Measurements from ENCODE around the gene PPME1.

Gene PPME1

DNA sequence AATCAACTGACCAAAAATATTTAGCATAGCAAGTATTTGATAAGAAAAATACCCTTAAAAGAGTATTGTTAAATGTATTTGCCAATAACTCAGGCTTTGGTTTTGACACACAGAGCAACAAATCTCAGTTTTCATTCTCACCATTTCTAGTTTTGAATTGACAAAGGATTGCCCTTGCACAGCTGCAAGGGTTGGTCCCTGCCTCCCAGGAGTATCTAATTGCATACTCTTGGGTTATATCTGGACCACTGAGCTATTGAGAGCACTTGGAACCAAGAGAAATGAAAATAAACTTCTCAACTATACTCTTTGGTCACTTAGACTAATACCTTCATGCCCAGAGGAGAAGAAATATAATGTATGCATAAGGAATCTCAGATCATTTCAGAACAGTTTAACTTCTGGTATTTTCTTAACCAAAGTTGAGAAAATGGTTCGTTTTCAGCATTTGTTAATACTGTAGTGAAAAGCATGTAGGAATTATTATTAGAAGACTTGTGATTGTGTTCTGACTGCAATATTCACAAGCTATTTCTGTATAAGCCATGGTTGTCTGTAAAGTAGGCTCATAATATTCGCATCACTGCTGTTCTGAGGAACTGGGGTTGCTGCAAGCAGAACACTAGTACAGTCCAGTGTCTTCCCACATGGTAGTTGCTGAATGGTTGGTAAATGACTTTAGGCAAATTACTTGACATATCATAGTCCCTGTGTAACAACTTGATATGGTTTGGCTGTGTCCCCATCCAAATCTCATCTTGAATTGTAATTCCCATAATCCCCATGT lies 8.2 kb upstream of the PPME1 start:
- DNase-seq, result no peak

DNA sequence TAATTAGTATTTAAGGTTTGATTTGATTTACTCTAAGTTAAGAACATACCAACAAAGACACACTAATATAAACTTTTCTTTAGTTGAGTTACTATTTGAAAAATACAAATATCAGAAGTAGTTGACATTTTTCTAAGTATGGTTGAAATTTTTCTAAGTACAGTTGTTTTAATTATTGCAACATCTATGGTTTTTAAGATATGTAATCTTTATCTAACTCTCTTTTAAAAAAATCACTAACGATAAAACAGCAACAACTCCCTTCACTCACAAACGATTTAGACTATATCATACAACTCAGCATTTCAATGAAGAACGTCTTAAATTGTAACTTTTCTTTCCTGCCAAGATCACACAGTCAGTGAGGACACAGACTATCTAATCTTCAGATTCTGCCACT lies 2.3 kb upstream of the PPME1 start:
- DNase-seq, result no peak

DNA sequence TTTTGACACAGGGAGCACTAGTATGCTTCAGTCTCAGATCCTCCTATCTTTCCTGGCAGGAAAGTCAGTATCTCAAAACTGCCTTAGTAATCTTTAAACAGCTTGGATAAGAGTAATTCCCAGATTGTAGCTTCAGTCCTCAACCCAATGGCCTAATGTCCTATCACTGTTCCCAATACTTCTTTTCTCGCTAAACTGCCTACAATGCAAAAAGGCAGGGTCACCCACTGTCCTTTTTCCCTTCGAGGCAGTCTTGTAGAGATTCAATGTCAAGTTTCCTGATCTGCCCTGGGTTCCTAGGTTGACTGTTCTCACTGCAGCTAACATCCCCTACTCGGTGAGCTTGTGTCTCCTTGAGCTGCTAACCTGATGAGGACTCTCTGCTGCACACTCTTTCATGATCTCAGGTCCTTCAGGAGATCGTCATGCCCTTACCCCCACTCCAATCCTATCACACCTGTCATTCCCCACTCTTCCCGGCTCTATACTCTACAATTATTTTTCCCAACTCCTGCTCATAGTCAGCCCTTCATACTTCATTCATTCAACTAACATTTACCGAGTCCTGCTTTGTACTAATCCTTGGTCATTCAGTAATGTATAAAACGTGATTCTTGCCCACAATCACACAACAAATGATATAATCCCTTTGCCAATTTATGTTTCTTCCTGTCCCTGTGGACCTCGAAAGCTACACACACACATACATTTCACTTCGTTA lies 1.2 kb upstream of the PPME1 start:
- no peak for DNase-seq

GRCh38 chr11:74171630-74171968 lies 510 bp downstream of the PPME1 start:
- DNase-seq, result no peak

- DNase-seq, result no peak
Measured at GRCh38 chr11:74171997-74172396, 908 bp downstream of the PPME1 start.

DNA sequence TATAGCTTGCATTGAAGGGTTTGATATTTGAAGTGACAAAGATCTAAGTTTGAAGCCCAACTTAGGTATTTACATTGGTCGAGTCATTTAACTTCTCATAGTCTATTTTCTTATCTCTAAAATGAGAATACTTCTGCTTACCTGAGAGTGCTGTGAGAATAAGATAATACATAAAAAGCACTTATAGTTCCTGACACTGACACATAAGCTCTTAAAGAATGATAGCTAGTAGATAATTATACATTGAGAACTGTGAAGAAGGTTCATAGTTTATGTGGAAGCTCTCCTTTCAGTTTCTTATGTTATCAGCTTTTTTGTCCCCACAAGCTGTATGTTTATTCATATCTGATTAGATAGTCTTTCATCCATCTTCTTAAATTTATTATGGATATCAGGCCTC lies 4.8 kb downstream of the PPME1 start:
- no peak for DNase-seq

- no peak for DNase-seq
Measured at GRCh38 chr11:74179234-74180052, 8.4 kb downstream of the PPME1 start.

DNA sequence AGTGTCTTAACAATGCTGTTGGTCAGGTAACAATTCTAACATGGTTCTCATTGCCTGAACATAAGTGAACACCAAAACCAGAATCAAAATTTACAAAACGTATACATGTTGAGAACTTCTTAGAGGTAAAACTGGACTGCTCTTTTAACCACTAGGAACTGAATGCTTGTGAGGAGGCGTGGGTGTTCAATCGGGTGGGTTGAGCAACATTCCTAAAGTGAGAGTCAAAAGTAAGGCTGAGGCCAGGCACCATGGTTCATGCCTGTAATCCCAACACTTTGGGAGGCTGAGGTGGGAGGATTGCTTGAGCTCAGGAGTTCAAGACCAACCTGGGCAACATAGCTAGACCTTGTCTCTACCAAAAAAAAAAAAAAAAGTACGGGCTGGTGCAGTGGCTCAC lies 11.5 kb downstream of the PPME1 start:
- no peak for DNase-seq

DNA sequence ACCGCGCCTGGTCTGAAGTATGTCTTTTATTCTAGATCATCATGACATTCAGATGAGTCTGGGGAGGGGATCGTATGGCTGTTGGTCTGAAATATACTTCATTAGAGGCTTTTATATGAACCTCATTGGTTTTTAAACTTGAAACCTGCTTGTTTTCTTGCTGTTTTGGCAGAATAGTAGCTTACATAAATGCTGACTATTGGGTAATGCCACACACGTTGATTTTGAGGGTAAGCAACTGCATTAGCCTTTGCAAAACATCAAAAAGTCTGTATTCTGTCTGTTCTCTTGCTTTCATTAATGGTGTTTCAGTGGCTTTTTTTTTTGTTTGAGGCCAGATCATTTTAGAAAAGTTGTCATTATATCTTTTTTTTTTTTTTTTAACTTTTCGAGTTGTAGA lies 14.2 kb downstream of the PPME1 start:
- DNase-seq, result no peak

- DNase-seq, result no peak
Measured at GRCh38 chr11:74185695-74186094, 14.6 kb downstream of the PPME1 start.

DNA sequence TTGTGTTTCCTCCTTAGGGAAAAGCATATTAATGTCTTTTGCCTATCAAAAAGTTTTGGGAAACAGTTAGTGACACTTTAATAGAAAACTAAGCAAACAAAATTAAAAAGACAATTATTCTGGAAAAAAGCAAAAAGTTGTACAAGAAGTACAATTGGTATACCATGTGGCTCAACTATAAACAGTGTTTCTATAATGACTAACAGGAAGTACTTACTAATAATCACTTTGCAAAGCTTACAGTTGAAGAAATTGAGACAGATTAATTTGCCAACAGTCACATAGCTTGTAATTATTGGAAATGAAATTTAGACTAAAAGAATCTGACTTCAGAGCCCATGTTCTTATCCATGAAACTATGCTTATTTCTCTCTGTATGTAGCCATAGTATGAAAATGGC lies 24.7 kb downstream of the PPME1 start:
- no peak for DNase-seq

- DNase-seq, result no peak
Measured at GRCh38 chr11:74196781-74197486, 25.8 kb downstream of the PPME1 start.

DNA sequence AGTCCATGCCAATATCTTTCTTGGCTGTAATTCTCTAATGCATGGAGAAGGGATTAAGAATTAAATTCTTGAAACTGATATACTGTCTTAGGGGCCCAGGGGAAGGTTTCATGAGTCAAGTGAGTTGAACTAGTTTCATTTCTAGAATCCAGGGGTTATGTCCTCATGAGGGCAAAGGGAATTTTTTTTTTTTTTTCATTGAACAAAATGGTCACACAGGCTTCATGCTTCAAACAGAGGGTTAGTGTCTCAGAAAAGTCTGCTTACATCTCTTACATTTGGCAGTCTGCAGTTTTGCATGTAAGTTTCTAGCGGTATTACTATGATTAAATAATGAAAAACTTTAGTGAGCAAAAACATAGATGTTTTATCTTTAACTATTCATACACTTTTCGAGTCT lies 32.9 kb downstream of the PPME1 start:
- no peak for DNase-seq

- no peak for DNase-seq
Measured at GRCh38 chr11:74204701-74205100, 33.6 kb downstream of the PPME1 start.

GRCh38 chr11:74205181-74205580 lies 34.1 kb downstream of the PPME1 start:
- no peak for DNase-seq

- no peak for DNase-seq
Measured at GRCh38 chr11:74206746-74207145, 35.7 kb downstream of the PPME1 start.

GRCh38 chr11:74208507-74208906 lies 37.4 kb downstream of the PPME1 start:
- DNase-seq, result no peak

GRCh38 chr11:74212533-74212932 lies 41.4 kb downstream of the PPME1 start:
- no peak for DNase-seq

- DNase-seq, result no peak
Measured at GRCh38 chr11:74220376-74220775, 49.3 kb downstream of the PPME1 start.

- no peak for DNase-seq
Measured at GRCh38 chr11:74221816-74222215, 50.7 kb downstream of the PPME1 start.

GRCh38 chr11:74225565-74225964 lies 54.5 kb downstream of the PPME1 start:
- no peak for DNase-seq

GRCh38 chr11:74226907-74227306 lies 55.8 kb downstream of the PPME1 start:
- no peak for DNase-seq

DNA sequence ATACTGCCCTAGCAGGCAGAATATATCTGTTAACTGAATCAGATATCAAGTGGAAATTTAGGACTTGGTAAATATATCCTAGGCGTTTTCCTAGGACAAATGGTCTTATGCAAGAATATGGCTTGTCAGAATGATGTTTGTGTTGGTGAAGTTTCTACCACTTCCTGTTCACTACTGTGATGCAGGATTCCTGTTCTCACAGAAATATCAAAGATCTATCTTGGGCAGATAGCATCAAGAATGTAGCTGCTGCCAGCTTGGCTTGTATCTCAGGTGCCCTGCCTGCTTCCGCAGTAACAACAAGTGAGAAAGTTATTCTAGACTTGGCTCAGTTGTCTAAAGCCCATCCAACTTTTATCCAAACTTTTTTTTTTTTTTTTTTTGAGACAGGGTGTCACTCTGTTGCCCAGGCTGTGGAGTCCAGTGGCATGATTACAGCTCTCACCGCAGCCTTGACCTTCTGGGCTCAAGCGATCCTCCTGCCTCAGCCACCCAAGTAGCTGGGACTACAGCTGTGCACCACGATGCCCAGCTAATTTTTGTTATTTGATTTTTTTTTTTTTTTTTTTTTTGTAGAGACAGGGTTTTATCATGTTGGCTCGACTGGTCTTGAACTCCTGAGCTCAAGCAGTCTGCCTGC lies 61.3 kb downstream of the PPME1 start:
- no peak for DNase-seq

All from T-helper 9 cell (primary cell).